ENCODE results near the gene CEP104.
A peak's percentile ranks its signal among the peaks of the same experiment; 100 is the strongest.
"Not testable (repeated sequence)": the region's sequence is repeated elsewhere in the genome, so short reads cannot be mapped to it uniquely, and the experiment has no call there.

The CEP104 gene

DNA sequence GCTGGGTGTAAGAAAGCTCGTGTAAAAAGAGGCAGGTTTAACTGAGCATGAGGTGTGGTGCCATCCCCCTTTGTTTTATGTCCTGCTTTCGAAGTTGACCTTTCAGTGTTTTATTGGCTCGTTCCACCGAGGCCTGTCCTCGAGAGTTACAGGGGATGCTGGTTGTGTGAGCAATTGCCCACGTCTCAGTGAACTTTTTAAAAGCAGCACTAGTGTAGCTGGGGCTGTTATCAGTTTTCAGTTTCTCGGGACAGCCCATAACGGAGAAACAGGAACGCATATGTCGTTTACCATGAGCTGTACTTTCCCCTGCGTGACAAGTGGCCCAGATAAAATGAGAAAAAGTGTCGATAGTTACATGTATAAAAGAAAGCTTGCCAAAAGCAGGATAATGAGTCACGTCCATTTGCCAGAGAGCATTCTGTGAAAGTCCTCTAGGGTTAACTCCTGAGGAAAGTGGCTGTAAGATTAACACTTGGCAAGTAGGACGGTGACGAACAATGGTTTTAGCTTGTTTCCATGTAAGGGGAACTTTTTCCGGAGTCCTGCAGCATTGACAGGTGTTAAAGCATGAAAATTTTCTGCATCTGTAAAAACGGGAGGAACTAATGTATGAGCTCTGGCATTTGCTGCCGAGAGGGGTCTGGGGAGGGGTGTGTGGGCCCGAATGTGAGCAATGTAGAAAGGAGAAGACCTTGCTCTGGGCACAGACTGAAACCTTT is 52.9 kb downstream of the CEP104 start:
- TF ChIP-seq, protein P1, sequence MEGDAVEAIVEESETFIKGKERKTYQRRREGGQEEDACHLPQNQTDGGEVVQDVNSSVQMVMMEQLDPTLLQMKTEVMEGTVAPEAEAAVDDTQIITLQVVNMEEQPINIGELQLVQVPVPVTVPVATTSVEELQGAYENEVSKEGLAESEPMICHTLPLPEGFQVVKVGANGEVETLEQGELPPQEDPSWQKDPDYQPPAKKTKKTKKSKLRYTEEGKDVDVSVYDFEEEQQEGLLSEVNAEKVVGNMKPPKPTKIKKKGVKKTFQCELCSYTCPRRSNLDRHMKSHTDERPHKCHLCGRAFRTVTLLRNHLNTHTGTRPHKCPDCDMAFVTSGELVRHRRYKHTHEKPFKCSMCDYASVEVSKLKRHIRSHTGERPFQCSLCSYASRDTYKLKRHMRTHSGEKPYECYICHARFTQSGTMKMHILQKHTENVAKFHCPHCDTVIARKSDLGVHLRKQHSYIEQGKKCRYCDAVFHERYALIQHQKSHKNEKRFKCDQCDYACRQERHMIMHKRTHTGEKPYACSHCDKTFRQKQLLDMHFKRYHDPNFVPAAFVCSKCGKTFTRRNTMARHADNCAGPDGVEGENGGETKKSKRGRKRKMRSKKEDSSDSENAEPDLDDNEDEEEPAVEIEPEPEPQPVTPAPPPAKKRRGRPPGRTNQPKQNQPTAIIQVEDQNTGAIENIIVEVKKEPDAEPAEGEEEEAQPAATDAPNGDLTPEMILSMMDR (IDR thresholded peaks at IDR 0.05; ENCODE audit: low read depth, low read length, missing control alignments), result no peak
- DNase-seq (ENCODE audit: low read depth), result no peak
- in situ Hi-C loops (cut with HindIII; ENCODE audit: low sequenced_read_pairs), result no loop called here
- H3K4me3 ChIP-seq (ENCODE audit: low read depth, low read length), result no peak overlapping the region

- in situ Hi-C loops (cut with HindIII; ENCODE audit: low sequenced_read_pairs); H3K4me3 ChIP-seq (ENCODE audit: low read depth, low read length); DNase-seq (ENCODE audit: low read depth): not testable (repeated sequence)
These were observed 56.2 kb downstream of the CEP104 start for GRCh38 chr1:3800795-3801194.

DNA sequence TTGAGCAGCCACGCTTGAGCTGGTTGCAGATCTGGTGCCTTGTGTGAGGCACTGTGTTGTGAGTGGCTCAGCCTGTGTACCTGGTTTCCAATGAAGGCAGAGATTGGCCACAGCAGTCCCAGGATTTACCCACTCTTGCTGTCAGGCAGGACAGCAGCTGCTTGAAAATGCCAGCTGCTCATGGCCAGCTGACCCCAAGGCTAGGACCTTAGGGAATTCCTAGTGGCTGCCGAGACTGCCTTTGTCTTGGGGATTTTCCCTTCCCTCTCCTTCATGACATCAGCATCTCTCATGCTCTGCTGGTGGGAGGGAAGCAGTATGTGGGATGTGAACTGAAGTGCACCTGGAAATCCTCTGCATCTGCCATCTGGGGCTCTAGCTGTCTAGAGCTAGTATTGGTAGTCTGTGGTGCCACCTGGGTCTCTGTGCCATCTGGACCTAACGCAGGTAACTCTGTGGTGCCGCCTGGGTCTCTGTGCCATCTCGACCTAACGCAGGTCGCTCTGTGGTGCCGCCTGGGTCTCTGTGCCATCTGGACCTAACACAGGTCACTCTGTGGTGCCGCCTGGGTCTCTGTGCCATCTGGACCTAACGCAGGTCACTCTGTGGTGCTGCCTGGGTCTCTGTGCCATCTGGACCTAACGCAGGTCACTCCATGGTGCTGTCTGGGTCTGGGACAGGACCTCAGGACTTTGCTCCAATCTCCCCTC is 56.9 kb downstream of the CEP104 start:
- no peak for DNase-seq (ENCODE audit: low read depth)
- TF ChIP-seq, protein P1 (IDR thresholded peaks at IDR 0.05; ENCODE audit: low read depth, low read length, missing control alignments), result no peak
- H3K4me3 ChIP-seq (ENCODE audit: low read depth, low read length), result no peak overlapping the region
- in situ Hi-C loops (cut with HindIII; ENCODE audit: low sequenced_read_pairs), result no loop called here

DNA sequence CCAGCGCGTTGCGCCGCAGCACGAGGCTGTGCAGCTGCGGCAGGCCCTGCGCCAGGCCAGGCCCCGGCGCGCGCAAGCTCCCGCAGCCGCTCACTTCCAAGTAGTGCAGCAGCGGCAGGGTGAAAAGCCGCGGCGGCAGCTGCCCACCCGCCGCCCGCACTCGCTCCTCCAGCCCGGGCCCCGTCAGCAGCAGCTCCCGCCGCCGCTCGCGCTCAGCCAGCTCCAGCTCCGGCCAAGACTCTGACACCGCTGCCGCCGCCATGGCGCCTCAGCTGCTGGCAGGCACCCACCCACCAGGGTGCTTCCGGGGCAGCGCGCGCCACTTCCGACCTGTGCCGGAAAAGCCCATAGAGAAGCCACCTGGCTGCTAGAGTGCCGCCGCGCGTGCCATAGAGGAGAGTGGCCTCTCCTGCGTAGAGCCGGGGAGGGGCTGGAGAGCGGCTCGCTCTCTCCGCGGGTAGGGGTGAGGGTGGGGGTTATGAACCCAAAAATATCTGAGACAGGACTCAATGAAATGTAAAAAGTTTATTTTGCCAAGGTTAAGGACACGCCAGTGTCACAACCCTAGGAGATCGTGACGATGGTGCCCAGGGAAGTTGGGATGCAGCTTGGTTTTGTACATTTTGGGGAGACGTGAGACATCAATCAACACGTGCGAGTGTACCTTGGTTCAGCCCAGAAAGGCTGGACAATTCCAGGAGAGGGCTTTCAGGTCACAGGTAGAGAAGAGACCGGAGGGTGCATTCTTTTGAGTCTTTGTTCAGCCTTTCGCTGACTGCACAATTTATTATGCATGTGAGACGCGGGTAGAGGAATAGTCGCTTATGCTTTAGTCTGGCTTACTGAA is 60.6 kb downstream of the CEP104 start, which contains the start of gene LRRC47:
LRRC47 (minus strand) TSS at position 284 of the 847 bp plus-strand sequence; CDS start at position 262, 22 bp downstream.
- H3K4me3 ChIP-seq (ENCODE audit: low read depth, low read length), result peak within 1 kb of the TSS; percentile 73
- DNase-seq (ENCODE audit: low read depth), result peak; percentile 71
- TF ChIP-seq, protein P1 (IDR thresholded peaks at IDR 0.05; ENCODE audit: low read depth, low read length, missing control alignments), result no peak
- in situ Hi-C loops (cut with HindIII; ENCODE audit: low sequenced_read_pairs), result no loop called here

DNA sequence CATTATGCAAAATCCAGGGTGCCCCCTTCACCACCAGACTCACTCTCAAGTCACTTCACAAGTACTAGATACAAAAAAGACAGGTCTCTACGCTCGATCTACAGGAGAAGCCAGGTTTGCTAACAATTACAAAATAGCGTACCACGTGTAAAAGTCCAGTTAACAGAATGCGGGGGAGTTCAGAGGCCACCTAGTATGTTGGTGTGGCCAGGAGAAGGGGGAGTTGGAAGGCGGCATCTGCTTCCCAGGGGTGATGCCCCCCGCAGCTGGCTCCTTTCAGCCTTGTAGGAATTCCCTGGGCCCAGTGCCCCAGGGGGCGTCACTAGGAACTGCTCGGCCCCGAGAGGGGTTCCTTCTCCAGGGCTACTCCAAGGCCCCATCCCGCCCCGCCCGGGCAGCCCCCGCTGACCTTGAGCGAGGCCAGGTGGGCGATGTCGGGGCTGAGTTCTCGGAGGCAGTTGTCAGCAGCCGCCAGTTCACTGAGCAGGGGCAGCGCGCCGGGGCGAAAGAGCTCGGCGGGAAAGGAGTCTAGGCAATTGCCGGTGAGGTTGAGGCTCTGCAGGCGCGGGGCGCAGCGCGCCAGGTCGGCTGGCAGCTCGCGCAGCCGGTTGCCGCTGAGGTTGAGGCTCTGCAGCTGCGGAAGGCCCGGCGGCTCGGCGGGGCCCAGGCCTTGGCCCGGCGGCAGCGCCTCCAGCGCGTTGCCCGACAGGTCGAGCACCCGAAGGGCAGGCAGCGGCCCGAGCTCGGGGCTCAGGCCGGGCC is 61.4 kb downstream of the CEP104 start:
- peak overlapping the region; percentile 73 for H3K4me3 ChIP-seq (ENCODE audit: low read depth, low read length)
- DNase-seq (ENCODE audit: low read depth), result no peak
- in situ Hi-C loops (cut with HindIII; ENCODE audit: low sequenced_read_pairs), result no loop called here
- TF ChIP-seq, protein P1 (IDR thresholded peaks at IDR 0.05; ENCODE audit: low read depth, low read length, missing control alignments), result no peak

GRCh38 chr1:3790952-3791351 is 66.1 kb downstream of the CEP104 start:
- TF ChIP-seq, protein P1 (IDR thresholded peaks at IDR 0.05; ENCODE audit: low read depth, low read length, missing control alignments), result no peak
- in situ Hi-C loops (cut with HindIII; ENCODE audit: low sequenced_read_pairs), result no loop called here

More at GRCh38 chr1:3790952-3791351, 66.1 kb downstream of the CEP104 start:
- no peak overlapping the region for H3K4me3 ChIP-seq (ENCODE audit: low read depth, low read length)
- no peak for DNase-seq (ENCODE audit: low read depth)

Measured in astrocyte of the cerebellum (primary cell).